GM13977 (cell line): ENCODE data around the gene KCNE4.

Experiments
- DNase-seq: peaks from one replicate; pipeline ENCODE4 v3.0.0; 2012; ENCODE audit warnings: low spot score
- CTCF ChIP-seq: IDR thresholded peaks from 2 replicates; pipeline ENCODE4 v1.5.1; 2012; ENCODE audit warnings: mild to moderate bottlenecking, control low read depth; ENCODE audit not compliant: insufficient read depth; ENCODE audit errors: extremely low read depth, missing control alignments
- in situ Hi-C: fragments of 300-500 bp; cut with MboI; formaldehyde crosslinking; loops from one replicate; pipeline ENCODE4 v1.12.0; 2022; ENCODE audit warnings: low sequenced_read_pairs, low pct_unique_long_range_greater_than_20kb, mixed read lengths, inconsistent platforms; ENCODE audit not compliant: unreplicated experiment

KCNE4 gene

GRCh38 chr2:223062396-223062795, 10.4 kb downstream of the KCNE4 start:
- in situ Hi-C loops = no loop called here
- TF ChIP-seq CTCF = no peak
- no peak for DNase-seq

- in situ Hi-C loops = no loop called here
- TF ChIP-seq CTCF = no peak
- no peak for DNase-seq
Observed at GRCh38 chr2:223065107-223065506, 13.1 kb downstream of the KCNE4 start.

GRCh38 chr2:223066721-223067120, 14.7 kb downstream of the KCNE4 start:
- no peak for DNase-seq
- in situ Hi-C loops = no loop called here
- TF ChIP-seq CTCF = no peak

GRCh38 chr2:223068071-223068470, 16.1 kb downstream of the KCNE4 start:
- no peak for DNase-seq
- TF ChIP-seq CTCF = no peak
- in situ Hi-C loops = no loop called here

GRCh38 chr2:223069465-223069864, 17.5 kb downstream of the KCNE4 start:
- in situ Hi-C loops = no loop called here
- TF ChIP-seq CTCF = no peak
- DNase-seq = no peak

- TF ChIP-seq CTCF = no peak
- in situ Hi-C loops = no loop called here
- no peak for DNase-seq
Observed at GRCh38 chr2:223069988-223070387, 18.0 kb downstream of the KCNE4 start.

GRCh38 chr2:223071139-223071538, 19.1 kb downstream of the KCNE4 start:
- TF ChIP-seq CTCF = no peak
- DNase-seq = no peak

More at GRCh38 chr2:223071139-223071538, 19.1 kb downstream of the KCNE4 start:
- in situ Hi-C loops = no loop called here
